GM12864 (cell line): ENCODE results near the gene CCBE1.
A peak's percentile ranks its signal among the peaks of the same experiment; 100 is the strongest.

Experiments used
- DNase-seq: peaks from one replicate; pipeline ENCODE4 v3.0.0-alpha.2; 2011; ENCODE audit warnings: low read depth
- H3K4me3 ChIP-seq: 2 replicates; pipeline ENCODE4 v1.5.1; 2011; ENCODE audit warnings: mild to moderate bottlenecking, low read depth, low read length, control low read depth
- TF ChIP-seq, protein P1 (sequence below): IDR thresholded peaks from 2 replicates; pipeline ENCODE4 v1.5.1; 2011; ENCODE audit warnings: low read depth, mild to moderate bottlenecking, moderate library complexity, low read length, control low read depth, inconsistent platforms; ENCODE audit errors: missing control alignments

The CCBE1 gene

DNA sequence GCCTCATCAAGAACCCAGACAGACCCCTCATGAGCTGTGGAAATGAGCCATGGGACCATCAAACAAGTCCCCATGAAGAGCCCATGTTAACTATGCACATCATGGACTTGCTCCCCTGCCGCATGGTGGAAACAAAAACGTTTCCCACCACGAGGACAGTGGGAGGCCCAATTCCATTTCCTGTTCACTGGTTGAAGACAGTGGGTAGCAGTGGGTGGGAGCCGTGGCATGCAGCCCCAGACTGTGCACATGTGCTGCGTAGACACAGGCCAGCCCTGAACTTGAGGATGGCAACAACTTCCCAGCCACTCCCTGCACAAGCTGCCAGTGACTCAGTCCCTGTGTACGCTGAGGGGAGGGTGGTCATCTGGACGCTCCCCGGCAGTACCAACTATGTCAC, 229.7 kb downstream of the CCBE1 start:
- H3K4me3 ChIP-seq, result no peak overlapping the region
- TF ChIP-seq, protein P1, sequence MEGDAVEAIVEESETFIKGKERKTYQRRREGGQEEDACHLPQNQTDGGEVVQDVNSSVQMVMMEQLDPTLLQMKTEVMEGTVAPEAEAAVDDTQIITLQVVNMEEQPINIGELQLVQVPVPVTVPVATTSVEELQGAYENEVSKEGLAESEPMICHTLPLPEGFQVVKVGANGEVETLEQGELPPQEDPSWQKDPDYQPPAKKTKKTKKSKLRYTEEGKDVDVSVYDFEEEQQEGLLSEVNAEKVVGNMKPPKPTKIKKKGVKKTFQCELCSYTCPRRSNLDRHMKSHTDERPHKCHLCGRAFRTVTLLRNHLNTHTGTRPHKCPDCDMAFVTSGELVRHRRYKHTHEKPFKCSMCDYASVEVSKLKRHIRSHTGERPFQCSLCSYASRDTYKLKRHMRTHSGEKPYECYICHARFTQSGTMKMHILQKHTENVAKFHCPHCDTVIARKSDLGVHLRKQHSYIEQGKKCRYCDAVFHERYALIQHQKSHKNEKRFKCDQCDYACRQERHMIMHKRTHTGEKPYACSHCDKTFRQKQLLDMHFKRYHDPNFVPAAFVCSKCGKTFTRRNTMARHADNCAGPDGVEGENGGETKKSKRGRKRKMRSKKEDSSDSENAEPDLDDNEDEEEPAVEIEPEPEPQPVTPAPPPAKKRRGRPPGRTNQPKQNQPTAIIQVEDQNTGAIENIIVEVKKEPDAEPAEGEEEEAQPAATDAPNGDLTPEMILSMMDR, result no peak
- no peak for DNase-seq

DNA sequence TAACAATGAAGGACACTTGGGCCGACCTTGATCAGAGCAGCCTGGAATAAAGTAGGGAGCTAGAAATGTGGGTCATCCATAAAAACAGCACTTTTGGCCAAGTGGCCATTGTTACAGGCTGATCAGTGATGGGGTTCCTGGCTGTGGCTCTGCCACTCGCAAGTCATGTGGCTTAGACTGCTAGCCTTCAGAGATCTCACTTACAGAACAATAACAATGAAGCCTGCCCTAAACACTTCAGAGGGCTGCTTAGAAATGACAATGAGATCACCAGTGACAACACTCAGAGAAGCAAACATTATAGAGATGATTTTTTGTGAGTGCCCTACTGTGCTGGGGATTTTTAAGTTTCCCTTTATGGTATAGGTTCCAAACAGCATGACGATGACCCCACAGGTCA, 230.2 kb downstream of the CCBE1 start:
- no peak overlapping the region for H3K4me3 ChIP-seq
- no peak for DNase-seq
- TF ChIP-seq, protein P1, result no peak

DNA sequence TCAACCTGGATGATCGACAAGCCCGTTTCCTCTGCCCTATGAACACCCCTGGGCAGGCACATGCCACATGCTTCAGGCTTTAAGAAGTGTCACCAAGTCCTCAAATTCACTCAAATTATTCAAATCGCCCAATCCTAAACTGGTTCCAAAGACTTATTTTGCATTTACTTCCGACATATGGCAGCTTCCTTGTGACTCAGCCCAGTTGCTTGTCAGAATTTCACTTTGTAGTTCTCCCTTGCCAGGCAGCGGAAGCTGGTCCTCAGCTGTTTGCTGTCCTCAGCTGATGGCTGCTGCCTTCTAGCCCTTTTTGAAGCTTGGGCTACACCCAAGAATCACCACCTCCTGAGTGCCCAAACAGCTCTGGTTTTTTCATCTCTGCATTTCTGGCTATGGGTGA, 232.7 kb downstream of the CCBE1 start:
- DNase-seq, result no peak
- H3K4me3 ChIP-seq, result no peak overlapping the region
- TF ChIP-seq, protein P1, result no peak

DNA sequence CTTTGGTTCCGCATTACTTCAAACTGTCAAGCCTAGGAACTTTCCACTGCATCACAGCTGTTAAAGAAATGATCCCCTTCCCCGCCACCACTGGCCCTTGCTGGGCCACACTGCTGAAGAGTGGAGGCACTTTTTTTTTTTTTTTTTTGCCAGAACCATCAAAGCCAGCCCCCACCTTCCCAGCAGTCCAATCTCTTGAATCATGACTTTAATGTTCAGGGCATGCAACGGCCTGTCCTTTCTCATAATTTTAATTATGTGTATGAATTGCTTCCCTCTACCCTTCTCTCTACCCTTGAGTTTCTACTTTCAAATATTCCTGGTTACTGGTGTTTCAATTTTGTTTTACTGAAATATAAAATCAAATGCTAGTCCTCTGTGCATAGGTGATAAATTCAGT, 236.1 kb downstream of the CCBE1 start:
- TF ChIP-seq, protein P1, result no peak
- H3K4me3 ChIP-seq, result no peak overlapping the region
- DNase-seq, result no peak

DNA sequence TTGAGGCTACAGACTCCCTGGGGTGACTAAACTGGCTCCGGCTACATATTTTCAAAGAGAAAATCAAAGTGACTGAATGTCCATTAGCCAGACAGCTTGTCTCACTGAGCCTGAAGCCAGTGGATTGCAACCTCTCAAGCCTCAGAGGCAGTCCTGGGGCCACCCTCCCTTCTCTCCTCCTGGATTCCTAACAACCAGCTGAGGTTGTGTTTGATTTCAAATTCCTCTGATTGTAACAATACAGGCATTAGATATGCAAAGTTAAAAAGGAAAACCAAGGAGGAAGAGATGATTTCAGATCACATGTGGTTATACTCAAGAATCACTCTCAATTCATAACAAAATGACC, 237.2 kb downstream of the CCBE1 start:
- TF ChIP-seq, protein P1, result no peak
- no peak overlapping the region for H3K4me3 ChIP-seq
- no peak for DNase-seq

DNA sequence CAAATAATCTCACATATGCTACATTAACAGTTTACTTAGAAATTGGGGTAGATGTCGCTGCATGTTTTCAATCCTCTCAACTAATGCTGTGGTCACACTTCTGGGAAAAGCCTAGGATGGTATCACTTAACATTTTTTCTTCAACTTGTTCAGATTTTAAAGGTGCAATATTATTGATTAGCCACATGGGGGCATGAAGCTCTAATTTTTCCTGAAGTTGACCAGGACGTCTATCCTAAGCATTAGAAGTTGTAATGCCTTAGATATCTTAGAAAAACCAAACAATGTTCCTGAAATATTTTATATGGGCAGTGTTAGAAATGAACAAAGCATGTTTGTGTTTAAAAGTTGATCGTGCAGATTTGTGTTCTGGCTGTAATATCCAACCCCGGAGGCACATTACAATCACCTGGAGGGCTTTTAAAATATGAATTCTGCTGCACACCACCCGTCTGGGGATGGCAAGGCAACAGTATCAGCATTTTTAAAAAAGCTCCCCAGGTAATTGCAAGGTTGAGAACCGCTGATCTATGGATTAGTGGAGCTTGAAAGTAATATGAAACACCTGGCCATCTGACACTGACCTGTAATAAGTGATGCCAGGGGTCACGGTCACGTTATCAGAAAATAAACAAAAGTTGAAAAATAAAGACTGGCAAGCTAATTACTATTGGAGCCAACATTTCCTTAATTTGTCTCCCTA, 237.7 kb downstream of the CCBE1 start:
- H3K4me3 ChIP-seq, result no peak overlapping the region
- TF ChIP-seq, protein P1, result peak; percentile 47
- DNase-seq, result no peak

DNA sequence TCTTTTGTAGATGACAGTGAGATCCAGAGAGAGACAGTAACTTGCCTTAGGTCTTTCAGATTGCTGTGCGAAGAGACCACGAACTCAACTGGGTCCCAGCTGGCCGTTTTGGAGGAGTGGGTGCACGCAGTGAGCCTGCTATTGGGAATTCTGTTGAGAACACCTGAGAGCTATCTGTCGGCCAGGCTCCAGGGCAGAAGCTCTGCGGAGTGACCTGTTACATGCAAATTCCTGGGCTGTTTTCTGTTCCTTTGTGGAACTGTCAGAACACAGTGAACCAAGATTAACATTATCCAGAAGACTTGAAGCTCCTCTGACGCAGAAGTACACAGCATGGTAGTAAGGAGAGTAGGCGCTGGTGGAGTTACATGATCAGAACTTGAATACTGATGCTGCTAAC, 238.6 kb downstream of the CCBE1 start:
- no peak overlapping the region for H3K4me3 ChIP-seq
- TF ChIP-seq, protein P1, result no peak
- no peak for DNase-seq
